Neuron (in vitro differentiated cells): ENCODE results near the gene HFM1.
"Not testable (repeated sequence)": the region's sequence is repeated elsewhere in the genome, so short reads cannot be mapped to it uniquely, and the experiment has no call there.

Source experiments
- H2AFZ ChIP-seq: one replicate; pipeline ENCODE4 v1.6.1; 2013; ENCODE audit warnings: low read depth, mild to moderate bottlenecking, inconsistent platforms, low read length, moderate library complexity
- H3K27me3 ChIP-seq: one replicate; pipeline ENCODE4 v1.6.1; 2013; ENCODE audit warnings: low read length; ENCODE audit not compliant: insufficient read depth
- H3K36me3 ChIP-seq: one replicate; pipeline ENCODE4 v1.6.1; 2013; ENCODE audit warnings: low read length; ENCODE audit not compliant: insufficient read depth
- H3K4me1 ChIP-seq: one replicate; pipeline ENCODE4 v1.6.1; 2013; ENCODE audit warnings: low read length; ENCODE audit not compliant: insufficient read depth
- H3K4me3 ChIP-seq: 2 replicates; pipeline ENCODE4 v1.5.1; 2013; ENCODE audit warnings: mild to moderate bottlenecking, low read length, moderate library complexity
- H3K9me3 ChIP-seq: one replicate; pipeline ENCODE4 v1.6.1; 2013; ENCODE audit warnings: low read length

The HFM1 gene

DNA sequence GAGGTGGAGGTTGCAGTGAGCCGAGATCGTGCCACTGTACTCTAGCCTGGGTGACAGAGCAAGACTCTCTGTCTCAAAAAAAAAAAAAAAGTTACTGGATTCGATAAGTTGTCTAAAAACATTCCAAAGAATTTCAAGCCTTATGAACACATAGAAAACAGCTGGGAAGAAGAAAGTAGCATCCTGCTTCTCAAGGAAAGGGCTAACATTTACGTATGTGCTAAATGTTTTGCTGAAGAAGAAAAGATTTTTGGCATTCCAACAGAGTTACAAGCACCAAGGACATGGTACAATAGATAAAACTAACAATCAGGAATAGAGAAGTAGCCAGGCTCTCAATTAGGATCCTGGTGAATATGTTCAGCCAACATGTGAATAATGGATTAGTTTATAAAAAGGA is 69.8 kb downstream of the HFM1 start:
- Histone ChIP-seq H3K27me3 (no peaks in the 10 kb centered on the region), H2AFZ (no peak overlapping the region), H3K4me1 (no peaks in the 10 kb centered on the region), H3K9me3 (peaks cover 13% of the 10 kb centered on the region), H3K36me3 (peaks cover 6% of the 10 kb centered on the region), H3K4me3 (no peak overlapping the region)

DNA sequence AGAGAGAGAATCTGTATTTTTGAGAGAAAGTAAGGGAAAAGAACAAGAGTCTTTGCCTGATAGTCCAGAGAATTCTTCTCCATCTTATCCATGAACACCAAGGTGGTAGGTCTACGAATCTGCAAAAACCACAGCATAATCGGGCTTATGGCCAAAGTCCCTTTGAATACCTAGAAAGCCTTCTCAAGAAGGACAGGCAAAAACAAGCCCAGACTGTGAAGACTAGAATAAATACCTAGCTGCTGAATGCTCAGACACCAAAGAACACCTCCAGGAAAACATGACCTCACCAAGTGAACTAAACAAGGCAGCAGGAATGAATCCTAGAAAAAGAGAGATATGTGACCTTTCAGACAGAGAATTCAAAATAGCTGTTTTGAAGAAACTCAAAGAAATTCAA is 79.2 kb downstream of the HFM1 start:
- no peaks in the 10 kb centered on the region for H3K27me3 ChIP-seq
- peaks cover 14% of the 10 kb centered on the region for H3K9me3 ChIP-seq
- H2AFZ ChIP-seq, result no peak overlapping the region
- no peak overlapping the region for H3K4me3 ChIP-seq
- no peaks in the 10 kb centered on the region for H3K4me1 ChIP-seq
- peaks cover 20% of the 10 kb centered on the region for H3K36me3 ChIP-seq

DNA sequence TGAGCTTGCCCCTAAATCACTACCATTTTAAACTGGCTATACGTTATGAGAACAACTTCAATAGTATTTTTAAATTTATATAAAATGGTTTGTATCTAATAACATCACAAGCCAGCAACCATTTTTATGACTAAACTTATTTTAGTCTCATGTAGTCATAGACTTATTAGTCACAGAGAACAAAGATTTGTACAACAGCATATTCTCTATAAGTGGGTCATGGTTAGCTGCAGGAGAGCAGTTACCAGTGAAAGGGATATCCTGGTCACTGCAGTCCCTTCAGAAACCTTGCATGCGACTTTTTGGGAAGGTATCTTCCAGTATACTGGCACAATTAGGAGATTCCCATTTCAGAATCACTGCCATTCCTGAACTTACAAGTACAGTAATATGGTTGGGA is 90.0 kb downstream of the HFM1 start:
- Histone ChIP-seq H3K36me3 (peaks cover 20% of the 10 kb centered on the region), H3K27me3 (no peaks in the 10 kb centered on the region), H2AFZ (no peak overlapping the region), H3K9me3 (peaks cover 10% of the 10 kb centered on the region), H3K4me3 (no peak overlapping the region), H3K4me1 (no peaks in the 10 kb centered on the region)

DNA sequence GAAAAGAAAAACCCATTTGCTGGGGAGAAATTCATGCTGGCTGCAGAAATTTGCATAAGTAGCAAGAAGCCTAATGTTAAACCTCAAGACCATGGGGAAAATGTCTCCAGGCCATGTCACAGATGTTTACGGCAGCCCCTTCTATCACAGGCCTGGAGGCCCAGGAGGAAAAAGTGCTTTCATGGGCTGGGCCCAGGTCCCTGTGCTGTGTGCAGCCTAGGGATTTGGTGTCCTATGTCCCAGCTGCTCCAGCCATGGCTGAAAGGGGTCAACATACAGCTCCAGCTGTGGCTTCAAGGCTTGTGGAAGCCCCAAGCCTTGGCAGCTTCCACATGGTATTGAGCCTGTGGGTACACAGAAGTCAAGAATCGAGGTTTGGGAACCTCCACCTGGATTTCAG is 93.0 kb downstream of the HFM1 start:
- Histone ChIP-seq H3K4me1 (no peaks in the 10 kb centered on the region), H3K27me3 (no peaks in the 10 kb centered on the region), H3K36me3 (peaks cover 16% of the 10 kb centered on the region), H3K9me3 (peaks cover 17% of the 10 kb centered on the region), H2AFZ (no peak overlapping the region), H3K4me3 (no peak overlapping the region)

DNA sequence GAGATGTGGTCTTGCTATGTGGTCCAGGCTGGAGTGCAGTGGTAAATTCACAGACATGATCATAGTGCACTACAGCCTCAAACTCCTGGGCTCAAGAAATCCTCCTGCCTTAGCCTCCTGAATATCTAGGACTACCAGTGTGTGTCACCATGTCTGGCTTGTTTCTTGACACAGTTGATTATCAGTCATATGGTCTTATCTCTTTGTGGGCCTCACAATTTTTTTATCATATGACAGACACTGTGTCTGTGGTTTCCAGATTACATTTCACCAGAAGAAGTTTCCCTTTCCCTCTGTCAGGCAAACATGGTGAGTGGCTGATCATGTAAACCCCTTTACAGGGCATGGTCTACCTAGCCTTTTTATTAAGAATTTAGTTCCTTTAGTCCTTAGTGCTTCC is 96.1 kb downstream of the HFM1 start:
- Histone ChIP-seq H3K36me3 (peaks cover 16% of the 10 kb centered on the region), H3K9me3 (peaks cover 17% of the 10 kb centered on the region), H3K27me3 (no peaks in the 10 kb centered on the region), H2AFZ (no peak overlapping the region), H3K4me1 (no peaks in the 10 kb centered on the region), H3K4me3 (no peak overlapping the region)

DNA sequence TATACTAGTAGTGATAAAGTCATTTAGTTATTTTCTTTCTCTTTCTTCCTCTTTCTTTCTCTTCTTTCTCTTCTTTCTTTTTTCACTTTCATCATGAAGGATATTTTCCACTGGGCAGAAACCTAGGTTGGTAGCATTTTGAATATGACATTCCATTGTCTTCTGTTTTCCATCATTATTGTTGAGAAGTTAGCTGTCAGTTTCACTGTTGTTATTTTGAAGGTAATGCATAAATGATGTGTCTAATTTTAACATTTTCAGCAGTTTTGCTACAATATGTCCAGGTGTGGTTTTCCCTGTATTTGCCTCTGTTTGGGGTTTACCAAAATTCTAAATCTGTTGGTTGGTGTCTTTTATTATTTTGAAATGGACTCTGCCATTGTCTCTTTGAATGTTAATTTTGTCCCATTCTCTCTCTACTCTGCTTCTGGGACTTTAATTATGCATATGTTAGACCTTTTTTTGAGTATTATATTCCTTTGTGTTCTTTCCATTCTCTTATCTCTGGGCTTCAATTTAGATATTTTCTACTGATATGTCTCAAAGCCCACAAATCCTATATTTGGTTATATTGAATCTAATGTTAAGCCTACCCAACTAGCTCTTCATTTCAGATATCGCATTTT is 96.7 kb downstream of the HFM1 start:
- Histone ChIP-seq H3K4me1 (no peaks in the 10 kb centered on the region), H3K4me3 (no peak overlapping the region), H2AFZ (no peak overlapping the region), H3K27me3 (no peaks in the 10 kb centered on the region), H3K9me3 (peaks cover 17% of the 10 kb centered on the region), H3K36me3 (peaks cover 13% of the 10 kb centered on the region)

DNA sequence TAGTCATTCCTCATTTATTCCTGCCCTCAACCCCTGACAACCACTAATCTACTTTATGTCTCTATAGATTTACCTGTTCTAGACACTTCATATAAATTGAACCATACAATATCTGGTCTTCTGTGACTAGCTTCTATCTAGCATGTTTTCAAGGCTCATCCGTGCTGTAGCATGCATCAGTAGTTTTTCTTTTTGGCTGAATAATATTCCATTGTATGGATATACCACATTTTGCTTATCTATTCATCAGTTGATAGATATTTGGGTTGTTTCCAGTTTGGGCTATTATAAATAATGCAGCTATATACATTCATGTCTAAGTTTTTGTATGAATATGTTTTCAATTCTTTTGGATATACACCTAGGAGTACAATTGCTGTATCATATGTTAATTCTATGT is 101.5 kb downstream of the HFM1 start:
- Histone ChIP-seq H3K27me3 (no peaks in the 10 kb centered on the region), H2AFZ (no peak overlapping the region), H3K4me1 (no peaks in the 10 kb centered on the region), H3K36me3 (no peaks in the 10 kb centered on the region), H3K9me3 (peaks cover 3% of the 10 kb centered on the region), H3K4me3 (no peak overlapping the region)

DNA sequence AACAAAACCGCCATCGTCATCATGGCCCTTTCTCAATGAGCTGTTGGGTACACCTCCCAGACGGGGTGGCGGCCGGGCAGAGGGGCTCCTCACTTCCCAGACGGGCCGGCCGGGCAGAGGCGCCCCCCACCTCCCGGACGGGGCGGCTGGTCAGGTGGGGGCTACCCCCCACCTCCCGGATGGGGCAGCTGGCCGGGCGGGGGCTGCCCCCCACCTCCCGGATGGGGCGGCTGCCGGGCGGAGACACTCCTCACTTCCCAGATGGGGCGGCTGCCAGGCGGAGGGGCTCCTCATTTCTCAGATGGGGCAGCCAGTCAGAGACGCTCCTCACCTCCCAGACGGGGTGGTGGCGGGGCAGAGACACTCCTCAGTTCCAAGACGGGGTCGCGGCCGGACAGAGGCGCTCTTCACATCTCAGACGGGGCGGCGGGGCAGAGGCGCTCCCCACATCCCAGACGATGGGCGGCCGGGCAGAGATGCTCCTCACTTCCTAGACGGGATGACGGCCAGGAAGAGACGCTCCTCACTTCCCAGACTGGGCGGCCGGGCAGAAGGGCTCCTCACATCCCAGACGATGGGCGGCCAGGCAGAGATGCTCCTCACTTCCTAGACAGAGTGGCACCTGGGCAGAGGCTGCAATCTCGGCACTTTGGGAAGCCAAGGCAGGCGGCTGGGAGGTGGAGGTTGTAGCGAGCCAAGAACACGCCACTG is 115.6 kb downstream of the HFM1 start:
- H3K9me3 ChIP-seq, H2AFZ ChIP-seq, H3K36me3 ChIP-seq, H3K27me3 ChIP-seq, H3K4me1 ChIP-seq, H3K4me3 ChIP-seq: not testable (repeated sequence)

DNA sequence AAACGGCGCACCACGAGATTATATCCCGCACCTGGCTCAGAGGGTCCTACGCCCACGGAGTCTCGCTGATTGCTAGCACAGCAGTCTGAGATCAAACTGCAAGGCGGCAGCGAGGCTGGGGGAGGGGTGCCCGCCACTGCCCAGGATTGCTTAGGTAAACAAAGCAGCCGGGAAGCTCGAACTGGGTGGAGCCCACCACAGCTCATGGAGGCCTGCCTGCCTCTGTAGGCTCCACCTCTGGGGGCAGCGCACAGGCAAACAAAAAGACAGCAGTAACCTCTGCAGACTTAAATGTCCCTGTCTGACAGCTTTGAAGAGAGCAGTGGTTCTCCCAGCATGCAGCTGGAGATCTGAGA is 117.7 kb downstream of the HFM1 start:
- H2AFZ ChIP-seq, H3K27me3 ChIP-seq, H3K9me3 ChIP-seq, H3K4me1 ChIP-seq, H3K36me3 ChIP-seq, H3K4me3 ChIP-seq: not testable (repeated sequence)

DNA sequence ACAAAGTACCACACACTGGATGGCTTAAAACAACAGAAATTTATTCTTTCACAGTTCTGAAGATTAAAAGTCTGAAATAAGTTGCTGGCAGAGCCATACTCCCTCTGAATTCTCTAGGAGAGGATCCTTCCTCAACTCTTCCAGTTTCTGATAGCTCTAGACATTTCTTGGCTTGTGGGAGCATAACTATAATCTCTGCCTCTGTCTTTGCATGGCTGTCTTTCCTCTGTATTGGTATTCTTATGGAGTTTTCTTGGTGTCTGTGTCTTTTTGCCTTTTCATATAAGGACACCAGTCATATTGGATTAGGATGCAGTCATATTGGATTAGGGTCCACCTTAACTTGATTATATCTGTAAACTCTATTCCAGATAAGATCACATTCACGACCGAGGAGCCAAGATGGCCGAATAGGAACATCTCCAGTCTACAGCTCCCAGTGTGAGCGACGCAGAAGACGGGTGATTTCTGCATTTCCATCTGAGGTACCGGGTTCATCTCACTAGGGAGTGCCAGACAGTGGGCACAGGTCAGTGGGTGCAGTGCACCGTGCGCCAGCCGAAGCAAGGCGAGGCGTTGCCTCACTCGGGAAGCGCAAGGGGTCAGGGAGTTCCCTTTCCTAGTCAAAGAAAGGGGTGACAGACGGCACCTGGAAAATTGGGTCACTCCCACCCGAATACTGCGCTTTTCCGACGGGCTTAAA is 118.2 kb downstream of the HFM1 start:
- not testable (repeated sequence) for H3K4me3 ChIP-seq, H3K36me3 ChIP-seq, H2AFZ ChIP-seq, H3K9me3 ChIP-seq, H3K4me1 ChIP-seq, H3K27me3 ChIP-seq

DNA sequence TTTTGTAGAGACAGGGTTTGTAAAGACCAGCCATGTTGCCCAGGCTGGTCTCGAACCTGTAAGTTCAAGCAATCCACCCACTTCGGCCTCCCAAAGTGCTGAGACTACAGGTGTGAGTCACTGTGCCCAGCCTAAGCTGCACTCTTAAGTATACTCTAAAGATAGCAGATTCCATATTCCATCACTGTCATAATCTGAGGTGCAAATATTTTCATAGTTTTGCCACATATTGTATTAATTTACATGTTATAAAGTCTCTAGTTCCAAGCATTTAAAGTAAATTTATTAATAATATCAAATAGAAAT is 121.3 kb downstream of the HFM1 start:
- Histone ChIP-seq H3K27me3 (no peaks in the 10 kb centered on the region), H3K36me3 (no peaks in the 10 kb centered on the region), H3K4me1 (no peaks in the 10 kb centered on the region), H3K4me3 (no peak overlapping the region), H3K9me3 (no peaks in the 10 kb centered on the region), H2AFZ (no peak overlapping the region)

DNA sequence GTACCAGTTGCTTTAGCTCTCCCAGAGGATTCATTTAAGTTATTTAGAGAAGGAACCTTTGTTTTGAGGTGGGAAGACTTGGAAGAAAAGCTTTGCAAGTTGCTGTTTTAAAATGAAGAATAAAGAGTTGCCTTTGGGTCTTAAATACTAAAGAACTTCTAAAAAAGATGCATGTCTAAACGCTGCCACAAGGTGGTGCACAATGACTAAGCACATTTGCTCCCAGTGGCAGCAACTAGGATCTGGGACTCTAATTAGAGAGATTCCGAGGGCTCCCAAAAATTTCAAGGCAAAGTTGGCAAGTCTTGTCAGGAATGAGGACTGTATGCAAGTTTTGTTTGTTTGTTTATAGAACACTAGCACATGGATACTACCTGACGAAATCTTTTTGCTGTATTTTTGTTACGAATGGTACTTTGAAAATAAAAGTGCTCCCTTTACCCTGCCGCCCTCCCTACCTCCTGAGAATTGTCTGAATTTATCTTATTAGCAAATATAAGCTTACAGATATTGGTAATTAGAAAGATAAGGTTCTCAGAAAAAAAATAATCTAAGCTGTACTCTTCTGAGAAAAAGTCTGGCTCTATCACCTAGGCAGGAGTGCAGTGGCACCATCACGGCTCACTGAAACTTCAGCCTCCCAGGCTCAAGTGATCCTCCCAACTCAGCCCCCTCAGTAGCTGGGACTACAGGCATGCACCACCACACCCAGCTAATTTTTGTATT is 121.8 kb downstream of the HFM1 start:
- Histone ChIP-seq H3K27me3 (no peaks in the 10 kb centered on the region), H3K4me1 (no peaks in the 10 kb centered on the region), H2AFZ (no peak overlapping the region), H3K9me3 (no peaks in the 10 kb centered on the region), H3K4me3 (no peak overlapping the region), H3K36me3 (no peaks in the 10 kb centered on the region)

DNA sequence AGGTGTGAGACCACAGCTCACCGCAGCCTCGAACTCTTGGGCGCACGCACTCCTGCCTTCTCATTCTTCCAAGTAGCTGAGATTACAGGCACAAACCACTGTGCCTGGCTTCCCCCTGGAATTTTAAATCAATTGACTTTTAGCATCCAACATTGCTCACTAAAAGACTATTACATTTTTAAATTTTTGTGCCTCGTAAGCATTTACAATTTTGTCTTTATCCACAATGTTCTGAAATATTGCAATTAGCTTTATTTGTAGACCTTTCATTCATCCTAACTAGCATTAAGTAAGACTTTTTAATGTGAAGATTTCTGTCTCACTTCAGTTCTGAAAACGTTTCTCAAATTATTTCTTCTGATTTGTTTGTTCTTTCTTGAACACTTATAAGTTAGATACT is 122.9 kb downstream of the HFM1 start:
- Histone ChIP-seq H3K36me3 (no peaks in the 10 kb centered on the region), H3K27me3 (no peaks in the 10 kb centered on the region), H3K9me3 (no peaks in the 10 kb centered on the region), H3K4me1 (no peaks in the 10 kb centered on the region), H3K4me3 (no peak overlapping the region), H2AFZ (no peak overlapping the region)
